Mesenteric fat pad (tissue), 1 donor: ENCODE measurements around the gene HNRNPDL. TPM values are rescaled to one million over a fixed set of nuclear protein-coding genes. Genes with fewer than 3 reads are reported as not detected.
"Not testable (repeated sequence)": the region's sequence is repeated elsewhere in the genome, so short reads cannot be mapped to it uniquely, and the experiment has no call there.

Experiments
- DNase-seq: peaks from one replicate; pipeline ENCODE4 v3.0.0-alpha.2; 2020; ENCODE audit warnings: low spot score
- long read RNA-seq: library from polyadenylated mRNA; unstranded; transcript quantifications from one replicate; pipeline ENCODE4 v2.0.0, GENCODE V29; 2020
- total RNA-seq: library from RNA; stranded (reverse); fragmentation: NEBNext Ultra II Directional; extraction: Animal tissue kit (Norgen Biotek cat#: 25700); gene quantifications from one replicate; pipeline ENCODE4 v1.2.1, GENCODE V29; 2021
- donor health status: DM: yes; HTN: yes; CAD: no.

HNRNPDL gene
- total RNA-seq, result 217 TPM
- long read RNA-seq, transcript HNRNPDL-204 (7 exons, 2,404 nt), result minor isoform, 86 of 636 reads
- long read RNA-seq, transcript HNRNPDL-202 (9 exons, 1,402 nt), result minor isoform, 21 of 636 reads
- long read RNA-seq, transcript HNRNPDL-201 (8 exons, 3,781 nt), result major isoform, 456 of 636 reads
- long read RNA-seq, transcript HNRNPDL-207 (7 exons, 3,968 nt), result minor isoform, 9 of 636 reads
- long read RNA-seq, partial matches to known transcripts, result 41 of 636 reads
- long read RNA-seq, other reads (novel, unspliced or antisense), result 20 of 636 reads

GRCh38 chr4:82430193-82430963 is at the start of gene HNRNPDL, which contains the start of gene ENOPH1:
Gene HNRNPDL (minus strand): TSS chr4:82430462. CDS start chr4:82429690, 772 bp downstream.
Gene ENOPH1 (plus strand): TSS chr4:82430590. CDS start chr4:82430830, 240 bp downstream.
- DNase-seq, result peak; percentile 99

DNA sequence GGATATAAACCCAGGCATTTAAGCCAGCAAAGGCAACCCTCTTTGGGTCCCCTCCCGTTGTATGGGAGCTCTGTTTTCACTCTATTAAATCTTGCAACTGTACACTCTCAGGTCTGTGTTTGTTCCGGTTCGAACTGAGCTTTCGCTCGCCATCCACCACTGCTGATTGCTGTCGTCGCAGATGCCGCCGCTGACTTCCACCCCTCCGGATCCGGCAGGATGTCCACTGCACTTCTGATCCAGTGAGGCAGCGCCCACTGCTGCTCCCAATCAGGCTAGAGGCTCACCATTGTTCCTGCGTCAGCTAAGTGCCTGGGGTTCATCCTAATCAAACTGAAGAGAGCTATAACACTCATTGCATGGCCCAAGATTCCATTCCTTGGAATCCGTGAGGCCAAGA is 49.3 kb upstream of the HNRNPDL start:
- DNase-seq, result no peak

DNA sequence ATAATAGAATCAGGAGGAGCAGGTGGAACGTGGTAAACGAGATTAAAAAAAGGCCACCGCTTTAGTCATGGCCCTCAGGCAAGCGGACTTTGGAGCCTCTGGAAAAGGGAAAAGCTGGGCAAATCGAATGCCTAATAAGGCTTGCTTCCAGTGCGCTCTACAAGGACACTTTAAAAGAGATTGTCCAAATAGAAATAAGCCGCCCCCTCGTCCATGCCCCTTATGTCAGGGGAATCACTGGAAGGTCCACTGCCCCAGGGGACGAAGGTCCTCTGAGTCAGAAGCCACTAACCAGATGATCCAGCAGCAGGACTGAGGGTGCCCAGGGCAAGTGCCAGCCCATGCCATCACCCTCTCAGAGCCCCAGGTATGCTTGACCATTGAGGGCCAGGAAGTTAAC is 47.2 kb upstream of the HNRNPDL start:
- not testable (repeated sequence) for DNase-seq

- not testable (repeated sequence) for DNase-seq
Observed at GRCh38 chr4:82475931-82476330, 45.7 kb upstream of the HNRNPDL start.

GRCh38 chr4:82473621-82474164 is 43.4 kb upstream of the HNRNPDL start:
- no peak for DNase-seq

DNA sequence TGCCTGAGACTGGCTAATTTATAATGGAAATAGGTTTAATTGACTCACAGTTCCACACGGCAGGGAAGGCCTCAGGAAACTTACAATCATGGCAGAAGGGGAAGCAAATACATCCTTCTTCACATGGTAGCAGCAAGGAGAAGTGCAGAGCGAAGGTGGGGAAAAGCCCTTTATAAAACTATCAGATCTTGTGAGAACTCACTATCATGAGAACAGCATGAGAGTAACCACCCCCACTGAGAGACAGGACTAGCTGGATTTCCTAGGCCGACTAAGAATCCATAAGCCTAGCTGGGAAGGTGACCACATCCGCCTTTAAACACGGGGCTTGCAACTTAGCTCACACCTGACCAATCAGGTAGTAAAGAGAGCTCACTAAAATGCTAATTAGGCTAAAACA is 42.8 kb upstream of the HNRNPDL start:
- not testable (repeated sequence) for DNase-seq

DNA sequence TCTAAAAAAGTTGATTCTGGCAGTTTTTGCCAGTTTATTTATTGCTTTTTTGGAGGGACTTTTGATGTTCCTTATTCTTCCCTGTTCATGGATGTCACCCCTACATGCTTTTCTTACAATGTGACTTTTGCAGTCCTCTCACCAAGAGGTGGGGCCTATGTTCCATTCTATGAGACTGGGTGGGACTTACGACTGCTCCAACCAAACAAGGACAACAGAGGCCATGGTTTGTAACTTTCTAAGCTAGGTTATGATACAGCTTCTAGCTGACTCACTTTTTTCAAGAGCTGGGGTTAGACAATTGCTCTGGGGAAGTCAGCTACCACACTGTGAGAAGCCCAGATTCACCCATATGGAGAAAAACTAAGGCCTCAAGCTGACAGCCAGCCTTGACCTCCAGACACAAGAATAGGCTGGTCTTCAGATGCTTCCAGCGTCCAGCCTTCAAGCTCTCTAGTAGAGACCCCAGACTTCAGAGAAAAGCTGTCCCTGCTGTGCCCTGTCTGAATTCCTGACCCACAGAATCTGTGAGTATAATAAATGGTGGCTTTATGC is 39.6 kb upstream of the HNRNPDL start:
- no peak for DNase-seq

DNA sequence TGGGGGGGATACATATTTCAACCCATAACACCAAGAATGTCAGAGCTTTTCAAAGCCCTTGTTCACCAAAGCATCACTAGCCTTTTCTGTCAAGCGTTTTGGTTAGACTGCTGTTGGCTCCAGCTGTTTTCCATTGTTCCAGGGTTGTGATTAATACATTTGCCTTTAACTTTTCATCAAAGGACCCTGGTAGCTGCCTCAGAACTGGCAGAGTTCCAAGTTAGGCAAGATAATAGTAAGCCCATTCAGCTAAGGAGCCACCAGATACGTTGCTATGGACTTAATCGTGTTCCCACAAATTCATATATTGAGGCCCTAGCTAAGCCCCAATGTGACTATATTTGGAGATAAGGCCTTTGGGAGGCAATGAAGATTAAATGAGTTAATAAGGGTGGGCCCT is 37.2 kb upstream of the HNRNPDL start:
- no peak for DNase-seq

- no peak for DNase-seq
Observed at GRCh38 chr4:82463221-82463620, 33.0 kb upstream of the HNRNPDL start.

DNA sequence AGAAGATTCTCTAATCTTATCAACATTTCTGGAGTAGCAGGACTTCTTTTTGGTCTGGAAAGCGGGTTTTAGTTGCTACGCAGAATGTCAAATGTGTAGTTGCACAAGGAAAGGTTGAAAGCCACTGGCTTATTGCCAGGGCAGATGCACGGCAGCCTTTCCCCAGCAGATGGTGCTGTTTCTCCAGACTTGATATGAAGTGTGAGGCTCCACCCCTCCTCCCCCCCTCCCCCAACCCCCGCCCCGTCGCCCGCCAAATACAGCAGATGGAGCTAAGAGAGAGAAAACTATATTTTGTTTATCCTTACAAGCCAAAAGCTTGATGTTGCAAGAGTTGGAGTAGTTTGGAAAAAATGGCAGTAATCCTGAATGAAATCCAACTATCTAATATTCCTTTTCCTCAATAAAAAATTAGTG is 32.2 kb upstream of the HNRNPDL start:
- no peak for DNase-seq

- no peak for DNase-seq
Observed at GRCh38 chr4:82461710-82462109, 31.4 kb upstream of the HNRNPDL start.

DNA sequence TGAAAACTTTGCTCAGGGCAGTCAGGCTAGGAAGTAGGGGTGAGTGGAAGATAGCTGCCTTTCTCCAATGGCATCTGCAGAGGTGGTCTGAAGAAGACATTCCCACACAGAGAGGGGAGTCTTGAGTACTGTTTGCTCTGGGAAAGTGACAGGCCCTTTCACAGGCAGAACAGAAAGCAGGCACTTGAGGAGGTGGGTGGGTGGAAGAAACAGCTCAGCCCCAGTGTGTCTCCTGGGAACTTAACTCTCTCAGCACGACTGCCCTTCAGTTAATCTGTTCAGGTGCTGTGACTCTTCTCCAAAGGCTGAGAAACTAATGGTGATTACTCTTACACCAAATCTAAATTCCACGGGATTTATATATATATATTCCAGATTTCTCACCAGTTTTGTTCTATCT is 28.5 kb upstream of the HNRNPDL start:
- no peak for DNase-seq

DNA sequence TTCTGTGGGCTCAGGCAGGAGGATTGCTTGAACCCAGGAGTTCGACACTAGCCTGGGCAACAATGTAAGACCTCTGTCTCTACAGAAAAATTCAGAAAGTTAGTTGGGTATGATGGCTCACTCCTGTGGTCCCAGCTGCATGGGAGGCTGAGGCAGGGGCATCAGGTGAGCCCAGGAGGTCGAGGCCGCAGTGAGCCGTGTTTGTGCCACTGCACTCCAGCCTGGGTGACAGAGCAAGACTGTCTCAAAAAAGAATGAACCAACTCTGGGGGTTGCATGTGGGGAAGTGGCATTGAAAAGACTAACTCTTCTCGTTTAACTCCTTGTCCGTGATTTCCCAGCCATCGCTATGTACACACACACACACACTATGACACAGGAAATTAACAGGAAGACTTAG is 27.0 kb upstream of the HNRNPDL start:
- DNase-seq, result no peak

GRCh38 chr4:82452026-82452425 is 21.8 kb upstream of the HNRNPDL start:
- DNase-seq, result no peak

DNA sequence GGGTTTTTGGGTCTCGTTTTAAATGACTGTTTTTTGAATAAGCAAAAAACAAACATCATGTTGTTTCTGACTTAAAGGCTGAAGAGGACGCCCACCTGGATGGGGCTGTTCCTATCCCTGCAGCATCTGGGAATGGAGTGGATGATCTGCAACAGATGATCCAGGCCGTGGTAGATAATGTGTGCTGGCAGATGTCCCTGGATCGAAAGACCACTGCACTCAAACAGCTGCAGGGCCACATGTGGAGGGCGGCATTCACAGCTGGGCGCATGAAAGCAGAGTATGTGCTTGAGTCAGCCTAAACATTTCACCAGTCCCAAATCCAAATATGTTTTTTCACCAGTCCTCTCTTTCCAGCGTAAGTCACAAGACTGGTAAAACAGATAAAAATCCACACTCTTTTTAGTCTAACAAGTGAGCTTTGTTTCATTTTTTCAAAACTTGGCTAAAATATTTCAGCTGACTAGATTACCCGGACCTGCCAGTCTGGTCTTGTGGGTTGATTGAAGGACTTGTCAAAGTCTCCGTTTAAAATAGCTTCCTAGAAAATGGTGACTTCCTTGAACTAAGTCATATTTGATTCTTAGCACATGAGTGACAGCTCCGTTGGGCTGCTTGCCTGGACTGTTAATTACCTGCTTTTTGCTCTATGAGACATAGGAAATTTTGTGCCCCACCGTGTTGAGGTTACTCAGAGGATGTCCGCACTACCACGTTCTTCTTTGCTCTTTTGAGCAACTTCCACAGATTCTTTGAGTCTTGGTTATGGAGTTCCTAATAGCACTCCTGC is 20.9 kb upstream of the HNRNPDL start:
- DNase-seq, result no peak

- no peak for DNase-seq
Observed at GRCh38 chr4:82447886-82448285, 17.6 kb upstream of the HNRNPDL start.

- DNase-seq, result no peak
Observed at GRCh38 chr4:82439088-82439487, 8.8 kb upstream of the HNRNPDL start.

- no peak for DNase-seq
Observed at GRCh38 chr4:82437285-82438005, 7.2 kb upstream of the HNRNPDL start.

GRCh38 chr4:82436780-82437179 is 6.5 kb upstream of the HNRNPDL start:
- DNase-seq, result no peak

- DNase-seq, result no peak
Observed at GRCh38 chr4:82436130-82436529, 5.9 kb upstream of the HNRNPDL start.

- no peak for DNase-seq
Observed at GRCh38 chr4:82434949-82435348, 4.7 kb upstream of the HNRNPDL start.
